Progenitor cell of endocrine pancreas (in vitro differentiated cells): Measurements from ENCODE around the gene WBP2. TPM values are rescaled to one million over a fixed set of nuclear protein-coding genes. Genes with fewer than 3 reads are reported as not detected.

Experiments
- DNase-seq: peaks from one replicate; pipeline ENCODE4 v3.0.0; 2021; ENCODE audit warnings: low spot score; ENCODE audit not compliant: unreplicated experiment
- H3K27ac Mint-ChIP-seq: 2 replicates; pipeline ENCODE4 v1.8.0; 2021; ENCODE audit warnings: mild to moderate bottlenecking, moderate library complexity, mixed read lengths
- H3K27me3 Mint-ChIP-seq: 2 replicates; pipeline ENCODE4 v1.8.0; 2021; ENCODE audit warnings: mixed read lengths
- H3K36me3 Mint-ChIP-seq: 2 replicates; pipeline ENCODE4 v1.8.0; 2022; ENCODE audit warnings: mixed read lengths; ENCODE audit not compliant: insufficient read depth
- H3K4me1 Mint-ChIP-seq: 2 replicates; pipeline ENCODE4 v1.8.0; 2021; ENCODE audit warnings: low read depth, mixed read lengths
- H3K4me3 Mint-ChIP-seq: 2 replicates; pipeline ENCODE4 v1.8.0; 2021; ENCODE audit warnings: low read depth, mild to moderate bottlenecking, moderate library complexity, mixed read lengths
- H3K9me3 Mint-ChIP-seq: 2 replicates; pipeline ENCODE4 v1.8.0; 2021; ENCODE audit warnings: low read depth, mixed read lengths
- total RNA-seq: library from RNA; stranded (reverse); gene quantifications from 2 replicates; pipeline ENCODE4 v1.2.1, GENCODE V29; 2021
- TF ChIP-seq, protein P1 (sequence below): fragments of 200-600 bp; sonication (generic); IDR thresholded peaks from one replicate; pipeline ENCODE4 v1.5.0; 2021; ENCODE audit warnings: antibody characterized with exemption, mild to moderate bottlenecking; ENCODE audit not compliant: unreplicated experiment

The WBP2 gene
- total RNA-seq, 1 donor from 2014 or later: 47.9 TPM

DNA sequence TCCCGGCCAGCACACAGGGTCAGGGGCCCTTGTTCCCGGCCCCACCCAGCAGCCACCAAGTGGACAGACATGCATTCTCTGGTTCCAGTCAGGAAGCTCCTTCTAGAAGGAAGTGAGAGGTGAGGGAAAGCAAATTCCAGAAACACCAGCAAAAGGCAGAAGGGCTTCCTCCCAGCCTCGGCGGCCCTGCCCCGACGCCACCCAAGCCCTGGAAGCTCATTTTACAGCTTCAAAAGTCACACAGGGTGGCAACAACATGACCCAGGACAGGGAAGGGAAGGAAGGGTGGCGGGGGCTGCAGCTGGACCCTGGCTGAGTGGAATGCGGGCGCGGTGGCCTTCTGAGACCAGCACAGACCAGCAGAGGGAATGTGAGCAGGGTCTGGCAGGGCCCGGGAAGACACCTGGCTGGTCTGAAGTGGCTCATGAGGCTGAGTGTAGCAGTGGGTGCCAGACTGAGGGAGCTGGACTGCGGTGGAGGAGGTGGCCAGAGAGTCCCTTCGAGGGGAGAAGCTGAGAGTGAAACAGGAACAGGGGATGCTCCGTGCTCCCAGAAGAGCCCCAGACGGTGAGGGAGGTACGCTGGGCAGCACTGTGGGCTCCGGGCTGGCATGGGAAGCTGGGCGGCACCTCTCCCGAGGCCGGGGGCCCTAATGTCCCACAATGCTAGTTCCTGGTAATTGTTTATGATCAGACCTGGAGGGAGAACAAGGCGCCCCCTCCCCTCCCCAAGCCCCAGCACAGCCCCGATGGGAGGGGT, 9.0 kb downstream of the WBP2 start:
- Mint-ChIP-seq H3K4me3 (no peak overlapping the region), H3K36me3 (peaks cover 6% of the 10 kb centered on the region), H3K27me3 (no peaks in the 10 kb centered on the region), H3K27ac (peak overlapping the region; percentile 84), H3K4me1 (peaks cover 12% of the 10 kb centered on the region), H3K9me3 (no peaks in the 10 kb centered on the region)
- DNase-seq: no peak
- TF ChIP-seq, protein P1, sequence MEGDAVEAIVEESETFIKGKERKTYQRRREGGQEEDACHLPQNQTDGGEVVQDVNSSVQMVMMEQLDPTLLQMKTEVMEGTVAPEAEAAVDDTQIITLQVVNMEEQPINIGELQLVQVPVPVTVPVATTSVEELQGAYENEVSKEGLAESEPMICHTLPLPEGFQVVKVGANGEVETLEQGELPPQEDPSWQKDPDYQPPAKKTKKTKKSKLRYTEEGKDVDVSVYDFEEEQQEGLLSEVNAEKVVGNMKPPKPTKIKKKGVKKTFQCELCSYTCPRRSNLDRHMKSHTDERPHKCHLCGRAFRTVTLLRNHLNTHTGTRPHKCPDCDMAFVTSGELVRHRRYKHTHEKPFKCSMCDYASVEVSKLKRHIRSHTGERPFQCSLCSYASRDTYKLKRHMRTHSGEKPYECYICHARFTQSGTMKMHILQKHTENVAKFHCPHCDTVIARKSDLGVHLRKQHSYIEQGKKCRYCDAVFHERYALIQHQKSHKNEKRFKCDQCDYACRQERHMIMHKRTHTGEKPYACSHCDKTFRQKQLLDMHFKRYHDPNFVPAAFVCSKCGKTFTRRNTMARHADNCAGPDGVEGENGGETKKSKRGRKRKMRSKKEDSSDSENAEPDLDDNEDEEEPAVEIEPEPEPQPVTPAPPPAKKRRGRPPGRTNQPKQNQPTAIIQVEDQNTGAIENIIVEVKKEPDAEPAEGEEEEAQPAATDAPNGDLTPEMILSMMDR: no peak

DNA sequence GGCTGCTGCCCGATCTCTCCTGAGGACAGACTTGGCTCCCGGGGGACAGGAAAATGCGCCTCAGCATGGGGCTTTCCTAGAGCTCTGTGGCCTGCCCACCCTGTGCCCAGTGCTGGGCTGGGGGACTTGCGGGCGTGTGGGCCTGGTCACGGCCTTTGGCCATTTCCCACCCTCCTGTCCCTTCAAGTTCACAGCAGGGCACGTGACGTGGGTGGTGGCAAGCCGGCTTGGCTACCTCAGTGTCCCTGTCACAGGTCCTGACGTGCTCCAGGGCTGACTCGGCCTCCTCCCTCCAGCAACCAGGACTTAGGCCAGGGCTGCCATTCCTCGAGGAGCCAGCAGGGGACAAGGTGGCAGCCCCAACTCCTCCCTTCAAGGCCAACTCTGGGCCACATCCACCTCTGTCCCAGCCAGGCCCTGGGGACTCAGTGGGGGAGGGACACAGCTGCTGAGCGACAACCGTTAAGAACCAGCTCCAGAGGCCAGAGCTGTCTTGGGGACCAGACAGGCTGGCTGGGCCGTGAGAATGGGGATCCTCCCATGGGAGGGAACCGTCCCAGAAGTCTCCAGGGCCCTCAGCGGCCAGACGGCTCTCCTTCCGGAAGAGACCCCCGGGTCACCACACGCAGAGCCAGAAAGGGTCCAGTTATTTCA, 9.9 kb downstream of the WBP2 start:
- Mint-ChIP-seq H3K4me3 (no peak overlapping the region), H3K4me1 (peaks cover 12% of the 10 kb centered on the region)

DNA sequence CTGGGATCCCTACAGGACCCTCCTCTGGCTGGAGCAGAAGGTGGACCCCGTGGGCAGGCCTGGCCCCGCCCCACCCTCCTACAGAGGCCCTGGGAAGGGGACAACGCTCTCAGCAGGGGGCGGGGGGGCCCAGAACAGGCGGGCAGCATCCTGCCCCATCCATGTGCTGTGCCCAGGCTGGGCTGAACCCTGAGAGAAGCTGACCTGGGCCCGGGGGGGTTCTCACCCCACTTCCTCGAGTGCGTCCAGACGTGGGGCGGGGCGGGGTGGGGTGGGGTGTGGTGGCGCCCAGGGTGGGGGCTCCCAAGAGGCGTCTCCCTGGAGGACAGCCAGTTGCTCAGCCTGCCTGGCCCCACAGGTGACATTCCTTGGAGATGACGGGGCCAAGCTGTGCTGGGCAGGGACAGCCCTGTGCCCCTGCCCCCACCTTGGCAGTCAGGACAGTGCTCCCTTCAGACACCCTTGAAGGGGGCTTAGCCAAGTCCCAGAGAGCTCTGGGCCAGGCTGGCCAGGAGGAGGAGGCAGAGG, 10.5 kb downstream of the WBP2 start:
- H3K4me3 Mint-ChIP-seq: no peak overlapping the region

More for the DNA sequence above, 9.9 kb downstream of the WBP2 start:
- DNase-seq: peak; percentile 55
- Mint-ChIP-seq H3K27ac (peak overlapping the region; percentile 86), H3K9me3 (no peaks in the 10 kb centered on the region), H3K36me3 (peaks cover 6% of the 10 kb centered on the region), H3K27me3 (no peaks in the 10 kb centered on the region)
- TF ChIP-seq, protein P1: peak; percentile 65

DNA sequence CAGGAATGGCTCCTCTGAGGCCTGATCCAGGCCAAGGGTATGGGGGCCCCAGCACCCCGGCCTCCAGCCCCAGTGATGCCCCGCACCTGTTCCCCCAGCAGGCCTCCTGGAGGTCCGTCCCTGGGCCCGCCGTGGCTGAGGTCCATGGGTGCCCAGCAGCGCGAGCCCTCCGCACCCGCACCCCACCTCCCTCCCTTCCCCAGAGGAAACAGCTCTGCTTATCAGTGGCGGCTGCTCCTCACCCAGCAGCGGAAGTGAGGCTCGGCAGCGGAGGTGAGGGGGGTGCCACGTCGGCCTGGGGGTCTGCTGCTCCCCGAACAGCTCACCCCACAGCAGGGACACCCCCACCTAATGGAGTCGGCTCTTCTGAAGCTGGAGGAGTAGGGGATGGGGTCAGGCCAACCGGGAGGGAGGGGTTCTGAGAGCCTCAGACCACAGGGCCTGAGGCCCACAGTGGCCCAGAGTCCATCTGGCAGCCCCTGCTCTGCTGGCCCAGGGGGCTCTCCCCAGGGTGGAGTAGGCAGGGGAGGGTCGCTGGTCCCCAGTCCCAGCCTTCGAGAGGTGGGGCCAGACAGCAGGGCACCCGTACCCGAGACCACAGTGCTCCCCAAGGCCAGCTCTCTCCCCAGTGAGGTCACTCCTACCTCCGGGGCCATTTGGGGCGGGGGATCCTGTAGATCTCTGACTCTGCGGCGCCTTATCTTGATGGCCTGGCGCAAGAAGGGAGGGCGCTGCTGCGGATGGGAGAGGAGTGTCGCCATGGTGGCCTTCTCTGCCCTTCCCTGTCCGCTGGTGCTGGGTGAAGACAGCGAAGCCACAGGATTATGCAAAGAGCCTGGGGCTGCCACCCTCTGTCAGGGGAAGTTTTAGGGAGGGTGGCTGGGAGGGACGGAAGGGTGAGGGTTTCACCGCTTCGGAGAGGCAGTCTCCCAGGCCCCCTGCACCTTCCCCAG, 11.3 kb downstream of the WBP2 start, which contains the start of gene UNC13D:
TSS of gene UNC13D (minus strand) at position 828 of the 953 bp plus-strand sequence. CDS start at position 761, 67 bp downstream.
- H3K4me1 Mint-ChIP-seq: peaks cover 12% of the 10 kb centered on the region
- TF ChIP-seq, protein P1: no peak
- H3K36me3 Mint-ChIP-seq: peaks cover 6% of the 10 kb centered on the region
- no peak for DNase-seq
- H3K4me3 Mint-ChIP-seq: no peak within 1 kb of the TSS
- H3K27me3 Mint-ChIP-seq: no peaks in the 10 kb centered on the region
- peak within 1 kb of the TSS; percentile 86 for H3K27ac Mint-ChIP-seq
- H3K9me3 Mint-ChIP-seq: no peaks in the 10 kb centered on the region

More for the DNA sequence above, 10.5 kb downstream of the WBP2 start:
- DNase-seq: no peak
- Mint-ChIP-seq H3K9me3 (no peaks in the 10 kb centered on the region), H3K27me3 (no peaks in the 10 kb centered on the region), H3K27ac (peak overlapping the region; percentile 86), H3K4me1 (peaks cover 12% of the 10 kb centered on the region), H3K36me3 (peaks cover 6% of the 10 kb centered on the region)
- TF ChIP-seq, protein P1: no peak
